ENCODE measurements around the gene ZNF724. TPM values are rescaled to one million over a fixed set of nuclear protein-coding genes. Genes with fewer than 3 reads are reported as not detected.
A peak's percentile ranks its signal among the peaks of the same experiment; 100 is the strongest.
"Not testable (repeated sequence)": the region's sequence is repeated elsewhere in the genome, so short reads cannot be mapped to it uniquely, and the experiment has no call there.

ZNF724 gene
- total RNA-seq = 1 to 10 TPM; 1.3 to 4.9 (median 3.1) TPM

DNA sequence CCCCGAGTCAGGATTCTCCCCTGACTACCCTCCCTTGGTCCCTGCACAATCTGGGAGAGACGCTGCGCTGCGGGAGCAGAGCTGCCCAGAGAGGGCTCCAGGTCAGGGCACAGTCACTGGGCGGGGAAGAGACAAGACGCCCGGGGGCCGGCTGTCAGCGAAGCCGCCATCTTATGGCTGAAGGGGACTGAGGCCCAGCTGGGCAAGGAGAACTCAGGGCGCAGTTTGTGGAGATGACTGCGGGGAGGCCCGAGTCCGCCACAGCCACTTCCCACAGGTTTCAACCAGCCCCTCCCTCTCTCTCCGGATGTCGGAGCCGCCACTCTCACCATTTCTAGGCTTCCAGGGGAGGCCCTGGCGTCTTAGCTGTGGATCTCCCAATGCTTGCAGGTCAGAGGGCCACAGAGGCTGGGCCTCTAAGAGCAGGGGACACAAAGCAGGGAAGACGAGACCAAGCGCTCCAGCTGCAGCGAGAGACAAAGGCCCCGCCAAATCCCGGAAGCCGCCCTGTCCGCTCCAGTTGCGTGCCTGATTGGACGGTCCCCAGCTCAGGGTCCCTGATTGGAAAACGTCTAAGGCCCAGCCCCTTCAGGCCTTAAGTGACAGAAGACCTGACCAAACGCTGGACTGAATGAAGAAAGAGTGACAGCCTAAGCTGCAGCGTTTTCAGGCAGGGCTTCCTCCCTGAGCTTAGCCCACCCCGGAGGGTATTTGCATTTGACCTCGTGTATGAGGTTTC is at the start of gene ZNF724:
Gene ZNF724 (minus strand): TSS at position 484 of the 739 bp plus-strand sequence. CDS start 152 bp downstream, at position 332.
- DNase-seq (ENCODE audit: low spot score) (peak; percentile 84), ATAC-seq (ENCODE audit: low FRiP score) (peak; percentile 99)
- TF ChIP-seq, protein P1, sequence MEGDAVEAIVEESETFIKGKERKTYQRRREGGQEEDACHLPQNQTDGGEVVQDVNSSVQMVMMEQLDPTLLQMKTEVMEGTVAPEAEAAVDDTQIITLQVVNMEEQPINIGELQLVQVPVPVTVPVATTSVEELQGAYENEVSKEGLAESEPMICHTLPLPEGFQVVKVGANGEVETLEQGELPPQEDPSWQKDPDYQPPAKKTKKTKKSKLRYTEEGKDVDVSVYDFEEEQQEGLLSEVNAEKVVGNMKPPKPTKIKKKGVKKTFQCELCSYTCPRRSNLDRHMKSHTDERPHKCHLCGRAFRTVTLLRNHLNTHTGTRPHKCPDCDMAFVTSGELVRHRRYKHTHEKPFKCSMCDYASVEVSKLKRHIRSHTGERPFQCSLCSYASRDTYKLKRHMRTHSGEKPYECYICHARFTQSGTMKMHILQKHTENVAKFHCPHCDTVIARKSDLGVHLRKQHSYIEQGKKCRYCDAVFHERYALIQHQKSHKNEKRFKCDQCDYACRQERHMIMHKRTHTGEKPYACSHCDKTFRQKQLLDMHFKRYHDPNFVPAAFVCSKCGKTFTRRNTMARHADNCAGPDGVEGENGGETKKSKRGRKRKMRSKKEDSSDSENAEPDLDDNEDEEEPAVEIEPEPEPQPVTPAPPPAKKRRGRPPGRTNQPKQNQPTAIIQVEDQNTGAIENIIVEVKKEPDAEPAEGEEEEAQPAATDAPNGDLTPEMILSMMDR (IDR thresholded peaks at IDR 0.05) = no peak

DNA sequence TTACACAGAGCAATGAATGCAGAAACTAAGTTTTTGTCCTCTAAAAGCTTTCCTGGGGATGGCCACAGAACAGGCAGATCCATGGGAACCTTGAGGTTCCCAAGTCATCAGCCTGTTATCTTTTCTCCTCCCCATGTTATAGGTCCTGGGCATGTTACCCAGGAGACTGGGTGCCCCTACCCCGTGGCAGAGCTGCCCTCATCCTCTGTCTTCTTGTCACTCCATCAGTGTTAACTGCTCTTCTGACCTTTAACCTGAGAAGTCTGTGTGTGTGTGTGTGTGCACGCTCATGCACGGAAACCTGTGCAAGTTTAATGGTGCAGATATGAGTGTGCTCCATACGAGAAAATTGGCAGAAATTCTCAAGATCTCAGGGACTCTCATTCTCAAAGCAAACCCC is 43.9 kb upstream of the ZNF724 start:
- DNase-seq (ENCODE audit: low spot score) (no peak), ATAC-seq (ENCODE audit: low FRiP score) (no peak)
- TF ChIP-seq, protein P1 (IDR thresholded peaks at IDR 0.05) = no peak

DNA sequence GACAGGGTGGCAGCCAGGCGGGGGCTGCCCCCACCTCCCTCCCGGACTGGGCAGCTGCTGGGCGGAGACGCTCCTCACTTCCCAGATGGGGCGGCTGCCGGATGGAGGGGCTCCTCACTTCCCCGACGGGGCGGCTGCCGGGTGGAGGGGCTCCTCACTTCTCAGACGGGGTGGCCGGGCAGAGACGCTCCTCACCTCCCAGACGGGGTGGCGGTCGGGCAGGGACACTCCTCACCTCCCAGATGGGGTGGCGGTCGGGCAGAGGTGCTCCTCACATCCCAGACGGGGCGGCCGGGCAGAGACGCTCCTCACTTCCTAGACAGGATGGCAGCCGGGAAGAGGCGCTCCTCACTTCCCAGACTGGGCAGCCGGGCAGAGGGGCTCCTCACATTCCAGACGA is 39.8 kb upstream of the ZNF724 start:
- not testable (repeated sequence) for DNase-seq (ENCODE audit: low spot score); ATAC-seq (ENCODE audit: low FRiP score)

DNA sequence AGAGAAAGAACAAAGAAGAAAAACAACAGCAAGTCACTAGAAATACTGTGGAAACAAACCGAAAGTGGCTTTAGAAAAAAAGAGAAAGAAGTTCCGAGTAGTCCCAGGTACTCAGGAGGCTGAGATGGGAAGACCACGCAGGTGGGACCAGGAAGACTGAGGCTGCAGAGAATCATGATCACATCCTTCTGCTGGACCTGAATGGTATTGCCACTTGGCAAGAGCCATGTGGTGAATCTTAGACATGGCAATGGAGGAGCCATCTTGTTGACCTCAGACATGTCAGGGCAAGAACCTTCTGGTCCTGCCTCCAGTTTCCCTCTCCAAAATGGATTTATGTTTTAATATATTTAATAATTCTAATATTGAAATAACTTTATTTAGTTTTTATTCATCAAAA is 37.4 kb upstream of the ZNF724 start:
- DNase-seq (ENCODE audit: low spot score) = no peak
- TF ChIP-seq, protein P1 (IDR thresholded peaks at IDR 0.05) = no peak
- no peak for ATAC-seq (ENCODE audit: low FRiP score)

DNA sequence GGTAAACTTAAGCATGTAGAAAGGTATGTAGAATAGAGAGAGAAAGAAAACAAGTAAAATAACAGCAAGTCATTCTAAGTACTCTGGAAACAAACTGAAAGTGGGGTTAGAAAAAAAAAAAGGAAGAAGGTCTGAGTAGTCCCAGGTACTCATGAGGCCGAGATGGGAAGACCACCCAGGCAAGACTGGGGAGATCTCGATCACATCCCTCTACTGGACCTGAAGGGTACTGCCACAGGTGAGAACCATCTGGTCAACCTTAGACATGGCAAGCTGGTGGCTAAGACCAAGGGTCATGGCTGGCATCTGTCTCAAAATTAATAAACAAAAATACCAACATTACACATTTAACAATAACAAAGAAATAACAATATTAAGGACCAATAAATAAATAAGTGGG is 36.3 kb upstream of the ZNF724 start:
- DNase-seq (ENCODE audit: low spot score) (no peak), ATAC-seq (ENCODE audit: low FRiP score) (no peak)
- TF ChIP-seq, protein P1 (IDR thresholded peaks at IDR 0.05) = no peak

DNA sequence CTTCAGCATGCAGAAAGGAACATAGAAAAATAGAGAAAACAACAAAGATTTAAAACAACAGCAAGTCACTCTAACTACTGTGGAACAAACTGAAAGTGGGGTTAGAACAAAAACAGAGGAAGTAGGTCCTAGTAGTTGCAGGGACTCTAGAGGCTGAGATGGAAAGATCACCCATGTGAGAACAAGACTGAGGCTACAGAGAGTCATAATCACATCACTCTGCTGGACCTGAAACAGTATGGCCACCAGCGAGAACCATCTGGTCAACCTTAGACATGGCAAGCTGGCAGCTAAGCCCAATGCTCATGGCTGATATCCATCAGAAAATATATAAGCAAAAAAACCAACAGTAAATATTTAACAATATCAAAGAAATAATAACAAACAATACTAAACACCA is 35.8 kb upstream of the ZNF724 start:
- DNase-seq (ENCODE audit: low spot score) = no peak
- TF ChIP-seq, protein P1 (IDR thresholded peaks at IDR 0.05) = no peak
- no peak for ATAC-seq (ENCODE audit: low FRiP score)

DNA sequence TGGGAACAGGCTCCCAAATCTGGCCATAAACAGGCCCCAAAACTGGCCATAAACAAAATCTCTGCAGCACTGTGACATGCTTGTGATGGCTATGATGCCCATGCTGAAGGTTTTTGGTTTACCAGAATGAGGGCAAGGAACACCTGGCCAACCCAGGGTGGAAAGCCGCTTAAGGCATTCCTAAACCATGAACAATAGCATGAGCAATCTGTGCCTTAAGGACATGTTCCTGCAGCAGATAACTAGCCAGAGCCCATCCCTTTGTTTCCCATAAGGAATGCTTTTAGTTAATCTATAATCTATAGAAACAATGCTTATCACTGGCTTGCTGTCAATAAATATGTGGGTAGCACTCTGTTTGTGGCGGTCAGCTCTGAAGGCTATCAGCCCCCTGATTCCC is 35.1 kb upstream of the ZNF724 start:
- DNase-seq (ENCODE audit: low spot score); ATAC-seq (ENCODE audit: low FRiP score): not testable (repeated sequence)

DNA sequence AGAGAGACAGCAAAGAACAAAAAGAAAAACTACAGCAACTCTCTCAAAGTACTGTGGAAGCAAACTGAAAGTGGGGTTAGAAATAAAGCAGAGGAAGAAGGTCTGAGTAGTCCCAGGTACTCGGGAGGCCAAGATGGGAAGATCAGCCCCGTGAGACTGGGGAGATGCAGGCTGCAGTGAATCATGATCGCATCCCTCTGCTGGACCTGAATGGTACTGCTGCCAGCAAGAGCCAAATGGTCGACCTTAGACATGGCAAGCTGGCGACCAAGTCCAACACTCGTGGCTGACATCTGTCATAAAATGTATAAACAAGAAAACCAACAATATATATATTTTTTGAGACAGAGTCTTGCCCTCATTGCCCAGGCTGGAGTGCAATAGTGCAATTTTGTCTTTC is 33.7 kb upstream of the ZNF724 start:
- ATAC-seq (ENCODE audit: low FRiP score) (no peak), DNase-seq (ENCODE audit: low spot score) (peak; percentile 35)
- TF ChIP-seq, protein P1 (IDR thresholded peaks at IDR 0.05) = no peak

All from omental fat pad (tissue), 4 donors.